A549 (cell line): ENCODE data around the gene PACS2. TPM values are rescaled to one million over a fixed set of nuclear protein-coding genes. Genes with fewer than 3 reads are reported as not detected.

Experiments
- ATAC-seq, 2 experiments: fragments of 200-7000 bp in 1 of 2; fragments of >200 bp in 1 of 2; cut with Nextera tagmentation in 1 of 2; cut with Tn5 transposase in 1 of 2; 3 replicates each; pipeline versions ENCODE4 v1.8.0 to v1.9.1; 2018 to 2020; ENCODE audit warnings: mild to moderate bottlenecking in 1 of 2, moderate library complexity in 1 of 2
- CTCF ChIA-PET: fragments of 300-600 bp; sonication (Branson Sonifier 250); formaldehyde crosslinking; extraction: SDS; loops from one replicate; lab custom pipeline; 2021; ENCODE audit warnings: antibody characterized with exemption, inconsistent platforms; lab: Yijun Ruan, JAX
- POLR2A ChIA-PET: fragments of 350-600 bp; formaldehyde crosslinking; extraction: SDS; loops from one replicate; lab custom pipeline; 2021; ENCODE audit warnings: antibody characterized with exemption, inconsistent platforms; lab: Yijun Ruan, JAX
- DNase-seq, 2 experiments: peaks; one replicate each; pipeline versions ENCODE4 v3.0.0 to v3.0.0-alpha.2; 2011 to 2016; ENCODE audit warnings: low read depth in 1 of 2, low spot score in 1 of 2
- FAIRE-seq: peaks from 2 replicates; lab custom pipeline; 2011; peaks lifted over from hg19 to GRCh38; lab: Jason Lieb, UNC
- H3K27ac ChIP-seq, 2 experiments: fragments of >200 bp; sonication (Bioruptor Twin); formaldehyde crosslinking; 3 replicates each; pipeline ENCODE4 v1.5.1; 2016 to 2017
- H3K4me1 ChIP-seq: fragments of >200 bp; sonication (Bioruptor Twin); formaldehyde crosslinking; 3 replicates; pipeline ENCODE4 v1.6.1; 2016
- H3K4me2 ChIP-seq: fragments of >200 bp; sonication (Bioruptor Twin); formaldehyde crosslinking; 3 replicates; pipeline ENCODE4 v1.6.1; 2016
- H3K4me3 ChIP-seq: fragments of >200 bp; sonication (Bioruptor Twin); formaldehyde crosslinking; 3 replicates; pipeline ENCODE4 v1.5.1; 2016
- H3K9me3 ChIP-seq: fragments of >200 bp; sonication (Bioruptor Twin); formaldehyde crosslinking; 3 replicates; pipeline ENCODE4 v1.6.1; 2016
- BCL3 ChIP-seq: fragments of >200 bp; sonication (Bioruptor Twin); formaldehyde crosslinking; IDR thresholded peaks from 3 replicates; pipeline ENCODE4 v1.6.1; 2016
- CBX2 ChIP-seq: fragments of 200-600 bp; sonication (generic); IDR thresholded peaks from 2 replicates; pipeline ENCODE4 v1.6.1; 2016; ENCODE audit warnings: low read depth, mild to moderate bottlenecking, borderline replicate concordance
- CHD2 ChIP-seq: fragments of 150-350 bp; IDR thresholded peaks from 2 replicates; pipeline ENCODE4 v1.6.1; 2014; ENCODE audit warnings: low read length; ENCODE audit not compliant: partially characterized antibody
- EHMT2 ChIP-seq: fragments of 200-600 bp; sonication (generic); IDR thresholded peaks from 2 replicates; pipeline ENCODE4 v1.6.1; 2016; ENCODE audit warnings: antibody characterized with exemption, low read depth, mild to moderate bottlenecking, moderate library complexity
- ESRRA ChIP-seq: fragments of 150-350 bp; IDR thresholded peaks from 2 replicates; pipeline ENCODE4 v1.6.1; 2014; ENCODE audit warnings: mild to moderate bottlenecking, low read length, borderline replicate concordance
- HMGXB4 ChIP-seq: fragments of 250-450 bp; sonication (Bioruptor Pico); IDR thresholded peaks from 2 replicates; pipeline ENCODE4 v1.5.0; 2021; ENCODE audit warnings: mild to moderate bottlenecking, moderate library complexity, borderline replicate concordance
- HOXA7 ChIP-seq: fragments of 250-450 bp; sonication (Bioruptor Pico); IDR thresholded peaks from 2 replicates; pipeline ENCODE4 v1.5.0; 2020; ENCODE audit warnings: mild to moderate bottlenecking, moderate library complexity
- KDM1A ChIP-seq: fragments of 200-600 bp; sonication (generic); IDR thresholded peaks from 2 replicates; pipeline ENCODE4 v1.6.1; 2016; ENCODE audit warnings: low read depth, mild to moderate bottlenecking
- NFE2L2 ChIP-seq: fragments of 150-350 bp; conservative IDR thresholded peaks from 2 replicates; pipeline ENCODE4 v1.6.1; 2014; ENCODE audit warnings: low read length
- NPAS2 ChIP-seq: fragments of 250-450 bp; sonication (Bioruptor Pico); IDR thresholded peaks from 2 replicates; pipeline ENCODE4 v1.8.0; 2022; ENCODE audit warnings: mild to moderate bottlenecking, moderate library complexity, borderline replicate concordance
- PBX3 ChIP-seq: IDR thresholded peaks from 2 replicates; pipeline ENCODE4 v1.6.1; 2012
- PHF8 ChIP-seq: fragments of 200-600 bp; sonication (generic); IDR thresholded peaks from 2 replicates; pipeline ENCODE4 v1.6.1; 2016; ENCODE audit warnings: low read depth, mild to moderate bottlenecking, antibody characterized with exemption, moderate library complexity, borderline replicate concordance
- RAD21 ChIP-seq, 2 experiments: fragments of >200 bp in 1 of 2; sonication (Bioruptor Twin) in 1 of 2; formaldehyde crosslinking in 1 of 2; IDR thresholded peaks in 1 of 2; conservative IDR thresholded peaks in 1 of 2; 2 replicates in 1 of 2; 3 replicates in 1 of 2; pipeline ENCODE4 v1.6.1; 2012 to 2018; ENCODE audit warnings: inconsistent platforms in 1 of 2
- RFX5 ChIP-seq: fragments of 450-650 bp; IDR thresholded peaks from 2 replicates; pipeline ENCODE4 v1.7.1; 2014; ENCODE audit warnings: antibody characterized with exemption, mild to moderate bottlenecking, moderate library complexity
- SMC3 ChIP-seq: fragments of >200 bp; sonication (Bioruptor Twin); formaldehyde crosslinking; IDR thresholded peaks from 3 replicates; pipeline ENCODE4 v1.6.1; 2018; ENCODE audit warnings: inconsistent platforms
- SREBF2 ChIP-seq: fragments of 450-650 bp; IDR thresholded peaks from 2 replicates; pipeline ENCODE4 v1.6.1; 2014; ENCODE audit warnings: mild to moderate bottlenecking, moderate library complexity
- TP53 ChIP-seq: fragments of 250-450 bp; sonication (Bioruptor Pico); IDR thresholded peaks from 2 replicates; pipeline ENCODE4 v1.5.0; 2021; ENCODE audit warnings: mild to moderate bottlenecking, moderate library complexity
- ZSCAN20 ChIP-seq: fragments of 250-450 bp; sonication (Bioruptor Pico); IDR thresholded peaks from 2 replicates; pipeline ENCODE4 v1.8.0; 2022; ENCODE audit warnings: mild to moderate bottlenecking, moderate library complexity
- WGBS: methylation state at CpG from one replicate; pipeline ENCODE4 v1.1.6; 2017; ENCODE audit errors: missing lambda C conversion rate; 5-methylcytosine and 5-hydroxymethylcytosine counted together
- polyA plus RNA-seq, 4 experiments: library from polyadenylated mRNA; depleted of rRNA in 3 of 4; stranded (reverse); fragments of >200 nt; fragmentation: RNase III in 1 of 4; extraction: RNeasy Plus Mini Kit Qiagen cat#74134 plus additional on column Dnase treatment in 1 of 4; gene quantifications; 2 replicates in 3 of 4; 3 replicates in 1 of 4; pipeline ENCODE4 v1.2.3, GENCODE V29; 2011 to 2017
- TF ChIP-seq, protein P1 (sequence below): fragments of >200 bp; sonication (Bioruptor Twin); formaldehyde crosslinking; IDR thresholded peaks from 2 replicates; pipeline ENCODE4 v1.6.1; 2016
- TF ChIP-seq, protein P2 (sequence below): fragments of 450-650 bp; IDR thresholded peaks from 2 replicates; pipeline ENCODE4 v1.6.1; 2014; ENCODE audit warnings: antibody characterized with exemption
- TF ChIP-seq, protein P3 (sequence below): fragments of 200-600 bp; sonication (generic); IDR thresholded peaks from 2 replicates; pipeline ENCODE4 v1.6.1; 2016; ENCODE audit warnings: antibody characterized with exemption, mild to moderate bottlenecking, moderate library complexity

PACS2 gene
- polyA plus RNA-seq, 2 of the 4 experiments (the other 2 are of a cell fraction): 11.9 to 24.5 TPM

- POLR2A ChIA-PET: interaction anchor here (1.1 kb wide), 1 partner anchor 8 kb away, joined by 3 read pairs; the partner anchor contains the start of gene BRF1
- H3K27ac ChIP-seq: no peak overlapping the region
- no peak for TF ChIP-seq NPAS2 (CRISPR knock-in tag)
- CTCF ChIA-PET: interaction anchor here (0.6 to 2.0 kb wide), 2 partner anchors 8 to 12 kb away, joined by 3 to 6 read pairs; partner anchors contain the start of gene BRF1
- no peak overlapping the region for H3K4me3 ChIP-seq
- peaks cover 6% of the 10 kb centered on the region for H3K4me1 ChIP-seq
- 83% methylated on average over 8 of the region's 8 CpGs for WGBS
- H3K4me2 ChIP-seq: no peak overlapping the region
- ATAC-seq: no peak
- no peak for FAIRE-seq
- no peak for DNase-seq
- H3K9me3 ChIP-seq: no peaks in the 10 kb centered on the region
These were observed 5.2 kb upstream of the PACS2 start for GRCh38 chr14:105309371-105309770.

- Histone ChIP-seq H3K27ac (no peak overlapping the region), H3K9me3 (no peaks in the 10 kb centered on the region), H3K4me3 (no peak overlapping the region), H3K4me1 (peaks cover 16% of the 10 kb centered on the region)
- CTCF ChIA-PET: interaction anchor here (0.9 to 1.3 kb wide), 4 partner anchors 10 to 222 kb away, joined by 3 to 4 read pairs (median 3); no protein-coding TSS in a partner anchor
- DNase-seq (no peak), FAIRE-seq (no peak), ATAC-seq (no peak)
- POLR2A ChIA-PET: interaction anchor here (1.2 kb wide), 1 partner anchor 11 kb away, joined by 6 read pairs; the partner anchor contains the start of gene BRF1
- WGBS: 98% methylated on average over 4 of the region's 12 CpGs
- TF ChIP-seq ESRRA (no peak), EHMT2 (no peak), BCL3 (no peak), HMGXB4 (CRISPR knock-in tag) (no peak), KDM1A (no peak), SMC3 (no peak), ZSCAN20 (CRISPR knock-in tag) (no peak), CHD2 (no peak), RFX5 (no peak), NFE2L2 (no peak), CBX2 (no peak), RAD21 (conservative IDR thresholded peaks at IDR 0.05 in 1 of 2, IDR thresholded peaks at IDR 0.05 in 1 of 2) (no peak), PHF8 (no peak), TP53 (no peak), SREBF2 (no peak)
- TF ChIP-seq, protein P1, sequence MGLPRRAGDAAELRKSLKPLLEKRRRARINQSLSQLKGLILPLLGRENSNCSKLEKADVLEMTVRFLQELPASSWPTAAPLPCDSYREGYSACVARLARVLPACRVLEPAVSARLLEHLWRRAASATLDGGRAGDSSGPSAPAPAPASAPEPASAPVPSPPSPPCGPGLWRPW: no peak
- TF ChIP-seq, protein P2, sequence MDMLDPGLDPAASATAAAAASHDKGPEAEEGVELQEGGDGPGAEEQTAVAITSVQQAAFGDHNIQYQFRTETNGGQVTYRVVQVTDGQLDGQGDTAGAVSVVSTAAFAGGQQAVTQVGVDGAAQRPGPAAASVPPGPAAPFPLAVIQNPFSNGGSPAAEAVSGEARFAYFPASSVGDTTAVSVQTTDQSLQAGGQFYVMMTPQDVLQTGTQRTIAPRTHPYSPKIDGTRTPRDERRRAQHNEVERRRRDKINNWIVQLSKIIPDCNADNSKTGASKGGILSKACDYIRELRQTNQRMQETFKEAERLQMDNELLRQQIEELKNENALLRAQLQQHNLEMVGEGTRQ: no peak
- TF ChIP-seq, all 56 proteins: peak for 0
- H3K4me2 ChIP-seq: no peak overlapping the region
These were observed 2.7 kb upstream of the PACS2 start for GRCh38 chr14:105311838-105312237.

DNA sequence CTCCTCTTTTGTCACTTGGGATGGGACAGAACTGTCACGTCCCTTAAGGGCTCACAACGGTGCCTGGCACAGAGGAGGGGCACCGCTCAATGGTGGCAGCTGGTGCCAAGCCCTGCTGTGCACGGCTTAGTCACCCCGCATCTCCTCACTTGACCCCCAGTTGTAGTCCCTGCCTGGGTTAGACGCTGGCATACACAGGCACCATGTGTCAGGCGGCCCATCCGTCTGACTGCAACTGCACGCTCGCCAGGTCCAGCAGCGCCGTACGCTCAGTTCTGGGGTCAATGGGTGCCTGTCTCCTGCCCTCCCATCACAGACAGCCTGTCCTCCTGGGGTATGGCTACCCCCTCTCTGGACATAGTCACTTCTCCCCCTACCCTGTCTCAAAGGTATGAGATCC, 1.6 kb upstream of the PACS2 start:
- WGBS: 95% methylated on average over 13 of the region's 13 CpGs
- CTCF ChIA-PET: interaction anchor here (1.0 to 1.6 kb wide), 2 partner anchors 8 to 9 kb away, joined by 3 read pairs; no protein-coding TSS in a partner anchor
- H3K4me1 ChIP-seq: peaks cover 16% of the 10 kb centered on the region
- DNase-seq: no peak
- no peak for ATAC-seq
- H3K27ac ChIP-seq: no peak overlapping the region
- POLR2A ChIA-PET: no interaction called here
- no peaks in the 10 kb centered on the region for H3K9me3 ChIP-seq
- H3K4me2 ChIP-seq: no peak overlapping the region
- no peak for FAIRE-seq
- no peak overlapping the region for H3K4me3 ChIP-seq
- TF ChIP-seq BCL3: no peak
- no peak for TF ChIP-seq HOXA7 (CRISPR knock-in tag)
- no peak for TF ChIP-seq SMC3
- TF ChIP-seq, protein P3, sequence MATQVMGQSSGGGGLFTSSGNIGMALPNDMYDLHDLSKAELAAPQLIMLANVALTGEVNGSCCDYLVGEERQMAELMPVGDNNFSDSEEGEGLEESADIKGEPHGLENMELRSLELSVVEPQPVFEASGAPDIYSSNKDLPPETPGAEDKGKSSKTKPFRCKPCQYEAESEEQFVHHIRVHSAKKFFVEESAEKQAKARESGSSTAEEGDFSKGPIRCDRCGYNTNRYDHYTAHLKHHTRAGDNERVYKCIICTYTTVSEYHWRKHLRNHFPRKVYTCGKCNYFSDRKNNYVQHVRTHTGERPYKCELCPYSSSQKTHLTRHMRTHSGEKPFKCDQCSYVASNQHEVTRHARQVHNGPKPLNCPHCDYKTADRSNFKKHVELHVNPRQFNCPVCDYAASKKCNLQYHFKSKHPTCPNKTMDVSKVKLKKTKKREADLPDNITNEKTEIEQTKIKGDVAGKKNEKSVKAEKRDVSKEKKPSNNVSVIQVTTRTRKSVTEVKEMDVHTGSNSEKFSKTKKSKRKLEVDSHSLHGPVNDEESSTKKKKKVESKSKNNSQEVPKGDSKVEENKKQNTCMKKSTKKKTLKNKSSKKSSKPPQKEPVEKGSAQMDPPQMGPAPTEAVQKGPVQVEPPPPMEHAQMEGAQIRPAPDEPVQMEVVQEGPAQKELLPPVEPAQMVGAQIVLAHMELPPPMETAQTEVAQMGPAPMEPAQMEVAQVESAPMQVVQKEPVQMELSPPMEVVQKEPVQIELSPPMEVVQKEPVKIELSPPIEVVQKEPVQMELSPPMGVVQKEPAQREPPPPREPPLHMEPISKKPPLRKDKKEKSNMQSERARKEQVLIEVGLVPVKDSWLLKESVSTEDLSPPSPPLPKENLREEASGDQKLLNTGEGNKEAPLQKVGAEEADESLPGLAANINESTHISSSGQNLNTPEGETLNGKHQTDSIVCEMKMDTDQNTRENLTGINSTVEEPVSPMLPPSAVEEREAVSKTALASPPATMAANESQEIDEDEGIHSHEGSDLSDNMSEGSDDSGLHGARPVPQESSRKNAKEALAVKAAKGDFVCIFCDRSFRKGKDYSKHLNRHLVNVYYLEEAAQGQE: no peak
- no peak for TF ChIP-seq PBX3
